GM12874 (cell line): ENCODE data around the gene PBX4.

Source experiments
- CTCF ChIP-seq: IDR thresholded peaks from 2 replicates; pipeline ENCODE4 v1.5.1; 2011; ENCODE audit warnings: low read depth, mild to moderate bottlenecking, control low read depth, low read length, moderate library complexity; ENCODE audit not compliant: insufficient read depth

PBX4 gene

GRCh38 chr19:19514881-19515641, 103.4 kb downstream of the PBX4 start, which contains the start of gene TSSK6:
Gene TSSK6, minus strand, starts transcription at chr19:19515548. Its CDS starts 121 bp downstream, at chr19:19515427.
- TF ChIP-seq CTCF = no peak

GRCh38 chr19:19514215-19514657, 104.3 kb downstream of the PBX4 start:
- TF ChIP-seq CTCF = no peak

- TF ChIP-seq CTCF = no peak
Observed at GRCh38 chr19:19513682-19514081, 104.8 kb downstream of the PBX4 start.
